A673 (cell line): ENCODE data around the gene GRN.

Experiments
- EZH2 ChIP-seq: fragments of 200-600 bp; sonication (generic); IDR thresholded peaks from 2 replicates; pipeline ENCODE4 v1.6.1; 2017; ENCODE audit warnings: borderline replicate concordance, low read depth, mild to moderate bottlenecking, mixed read lengths, antibody characterized with exemption, low read length; ENCODE audit not compliant: poor library complexity, severe bottlenecking
- TF ChIP-seq, protein P1 (sequence below): fragments of 300-800, 200-600 bp; sonication (generic); conservative IDR thresholded peaks from 2 replicates; pipeline ENCODE4 v1.5.1; 2017; ENCODE audit warnings: low read depth, mild to moderate bottlenecking, antibody characterized with exemption, low read length, moderate library complexity, mixed read lengths

DNA sequence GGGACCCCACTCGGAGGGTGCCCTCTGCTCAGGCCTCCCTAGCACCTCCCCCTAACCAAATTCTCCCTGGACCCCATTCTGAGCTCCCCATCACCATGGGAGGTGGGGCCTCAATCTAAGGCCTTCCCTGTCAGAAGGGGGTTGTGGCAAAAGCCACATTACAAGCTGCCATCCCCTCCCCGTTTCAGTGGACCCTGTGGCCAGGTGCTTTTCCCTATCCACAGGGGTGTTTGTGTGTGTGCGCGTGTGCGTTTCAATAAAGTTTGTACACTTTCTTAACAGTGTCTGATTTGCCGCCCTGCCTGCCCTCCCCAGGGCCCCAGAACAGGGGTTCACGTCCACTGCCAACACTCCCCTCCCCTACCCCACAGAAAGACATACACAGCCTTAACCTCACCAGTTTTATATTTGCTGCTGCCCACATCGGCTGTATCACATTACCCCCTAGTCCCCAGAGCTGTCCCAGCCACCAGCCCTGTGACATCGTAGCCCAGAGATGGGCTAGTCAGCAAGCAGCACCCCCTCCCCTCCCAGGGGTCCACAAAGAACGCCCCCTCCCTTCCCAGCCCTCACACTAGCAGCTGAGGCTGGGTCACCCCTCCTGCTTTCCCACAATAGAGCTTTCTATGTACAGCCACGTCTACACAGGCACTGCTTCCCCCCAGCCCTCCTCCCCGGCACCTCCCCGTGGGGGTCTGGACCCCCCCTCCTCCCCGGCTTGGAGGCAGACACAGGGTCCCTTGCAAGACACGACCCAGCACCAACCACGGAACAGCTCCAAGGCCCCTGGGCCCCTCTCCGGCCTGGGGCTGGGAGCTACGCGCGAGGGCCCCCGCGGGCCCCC, 7.9 kb downstream of the GRN start:
- TF ChIP-seq EZH2: no peak
- TF ChIP-seq, protein P1, sequence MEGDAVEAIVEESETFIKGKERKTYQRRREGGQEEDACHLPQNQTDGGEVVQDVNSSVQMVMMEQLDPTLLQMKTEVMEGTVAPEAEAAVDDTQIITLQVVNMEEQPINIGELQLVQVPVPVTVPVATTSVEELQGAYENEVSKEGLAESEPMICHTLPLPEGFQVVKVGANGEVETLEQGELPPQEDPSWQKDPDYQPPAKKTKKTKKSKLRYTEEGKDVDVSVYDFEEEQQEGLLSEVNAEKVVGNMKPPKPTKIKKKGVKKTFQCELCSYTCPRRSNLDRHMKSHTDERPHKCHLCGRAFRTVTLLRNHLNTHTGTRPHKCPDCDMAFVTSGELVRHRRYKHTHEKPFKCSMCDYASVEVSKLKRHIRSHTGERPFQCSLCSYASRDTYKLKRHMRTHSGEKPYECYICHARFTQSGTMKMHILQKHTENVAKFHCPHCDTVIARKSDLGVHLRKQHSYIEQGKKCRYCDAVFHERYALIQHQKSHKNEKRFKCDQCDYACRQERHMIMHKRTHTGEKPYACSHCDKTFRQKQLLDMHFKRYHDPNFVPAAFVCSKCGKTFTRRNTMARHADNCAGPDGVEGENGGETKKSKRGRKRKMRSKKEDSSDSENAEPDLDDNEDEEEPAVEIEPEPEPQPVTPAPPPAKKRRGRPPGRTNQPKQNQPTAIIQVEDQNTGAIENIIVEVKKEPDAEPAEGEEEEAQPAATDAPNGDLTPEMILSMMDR: no peak
